K562 treated with DMSO at 1 percent for 24 hours (cell line): ENCODE data around the gene KIF7. TPM values are rescaled to one million over a fixed set of nuclear protein-coding genes. Genes with fewer than 3 reads are reported as not detected.

Experiments
- total RNA-seq: library from RNA; unstranded; fragments of 300-600 nt; gene quantifications from 2 replicates; pipeline ENCODE4 v1.2.3, GENCODE V29; 2022; ENCODE audit warnings: low read depth; ENCODE audit not compliant: insufficient read depth

Gene KIF7
- total RNA-seq, result 3.0 and 3.3 TPM in 2 replicates

GRCh38 chr15:89654847-89655805 lies at the start of gene KIF7:
TSS of gene KIF7 (minus strand) at chr15:89655467. CDS start at chr15:89652930, 2,537 bp downstream.

GRCh38 chr15:89690276-89691218 lies 35.3 kb upstream of the KIF7 start, which contains the start of the genes PEX11A and WDR93:
TSS of gene PEX11A (minus strand) at chr15:89690754. CDS start at chr15:89690632, 122 bp downstream.
TSS of gene WDR93 (plus strand) at chr15:89690811. CDS start at chr15:89701747, 10,936 bp downstream.

GRCh38 chr15:89679212-89679611 lies 23.9 kb upstream of the KIF7 start, which contains the start of gene PLIN1:
TSS of gene PLIN1 (minus strand) at chr15:89679367. CDS start at chr15:89677489, 1,878 bp downstream.

Other genes with a start within 250 kb of the KIF7 start
- not detected in 2 replicates for gene RHCG, start 158.9 kb downstream of the KIF7 start, total RNA-seq
- gene TICRR, start 80.0 kb downstream of the KIF7 start, total RNA-seq, result 10.4 and 11.3 TPM in 2 replicates
- not detected in 2 replicates for gene PLIN1, start 23.9 kb upstream of the KIF7 start, total RNA-seq
- not detected in 2 replicates for gene PEX11A, start 35.3 kb upstream of the KIF7 start, total RNA-seq
- gene WDR93, start 35.3 kb upstream of the KIF7 start, total RNA-seq, result not detected in 2 replicates
- gene MESP1, start 95.8 kb upstream of the KIF7 start, total RNA-seq, result 0.43 and 0.61 TPM in 2 replicates
- 0.68 and 0.71 TPM in 2 replicates for gene MESP2, start 120.9 kb upstream of the KIF7 start, total RNA-seq
- gene ANPEP, start 159.4 kb upstream of the KIF7 start, total RNA-seq, result 3.1 and 3.5 TPM in 2 replicates
- 24.0 and 25.3 TPM in 2 replicates for gene AP3S2, start 238.5 kb upstream of the KIF7 start, total RNA-seq